Endothelial cell of umbilical vein (primary cell): Measurements from ENCODE around the gene ACTL7A. TPM values are rescaled to one million over a fixed set of nuclear protein-coding genes. Genes with fewer than 3 reads are reported as not detected.

Experiments
- BruUV-seq: library from RNA; stranded (reverse); fragments of 400-500 nt; replicated peaks from 2 replicates; lab custom pipeline; 2021; lab: Mats Ljungman, UMichigan
- CTCF ChIA-PET: fragments of 300-600, 350-600 bp; sonication (Branson Sonifier 250); formaldehyde crosslinking; loops from one replicate; lab custom pipeline; 2021; ENCODE audit warnings: antibody characterized with exemption, inconsistent platforms; lab: Charles Lee
- POLR2A ChIA-PET: fragments of 300-600, 350-600 bp; sonication (Branson Sonifier 250); formaldehyde crosslinking; loops from one replicate; lab custom pipeline; 2021; ENCODE audit warnings: antibody characterized with exemption, inconsistent platforms; lab: Charles Lee
- DNase-seq: peaks from one replicate; pipeline ENCODE4 v3.0.0-alpha.2; 2011; ENCODE audit warnings: low read depth, low spot score
- FAIRE-seq: peaks from 2 replicates; lab custom pipeline; 2011; peaks lifted over from hg19 to GRCh38; lab: Jason Lieb, UNC
- H2AFZ ChIP-seq: 2 replicates; pipeline ENCODE4 v1.6.0; 2012; ENCODE audit warnings: low read depth, low read length, control low read depth, inconsistent platforms
- H3K27ac ChIP-seq: 2 replicates; pipeline ENCODE4 v1.5.1; 2011; ENCODE audit warnings: low read depth, mild to moderate bottlenecking, control low read depth, low read length, moderate library complexity; ENCODE audit not compliant: insufficient read depth
- H3K27me3 ChIP-seq, 2 experiments: 2 replicates each; pipeline versions ENCODE4 v1.6.0 to v1.6.1; 2011; ENCODE audit warnings: low read length in 2 of 2, mixed read lengths in 1 of 2; ENCODE audit not compliant: control insufficient read depth in 2 of 2, insufficient read depth in 2 of 2
- H3K36me3 ChIP-seq, 2 experiments: 2 replicates in 1 of 2; 3 replicates in 1 of 2; pipeline ENCODE4 v1.5.1; 2011; ENCODE audit warnings: low read length in 2 of 2, mild to moderate bottlenecking in 1 of 2, moderate library complexity in 1 of 2; ENCODE audit not compliant: control insufficient read depth in 2 of 2, insufficient read depth in 2 of 2; ENCODE audit errors: extremely low read depth in 1 of 2
- H3K4me1 ChIP-seq: 3 replicates; pipeline ENCODE4 v1.5.1; 2011; ENCODE audit warnings: mild to moderate bottlenecking, low read length; ENCODE audit not compliant: control insufficient read depth, insufficient read depth; ENCODE audit errors: extremely low read depth
- H3K4me2 ChIP-seq: 2 replicates; pipeline ENCODE4 v1.6.1; 2011; ENCODE audit warnings: low read length, control low read depth, mixed read lengths; ENCODE audit not compliant: insufficient read depth
- H3K4me3 ChIP-seq, 3 experiments: fragments of 200-600 bp in 1 of 3; sonication (generic), shearing (Covaris generic) in 1 of 3; replicated peaks in 1 of 3; 2 replicates each; pipeline ENCODE4 v1.5.1; 2011 to 2016; ENCODE audit warnings: control low read depth in 3 of 3, low read length in 3 of 3, mild to moderate bottlenecking in 2 of 3, inconsistent platforms in 1 of 3, low read depth in 1 of 3, moderate library complexity in 1 of 3; ENCODE audit not compliant: insufficient read depth in 1 of 3
- H3K79me2 ChIP-seq: 2 replicates; pipeline ENCODE4 v1.6.0; 2012; ENCODE audit warnings: low read length, inconsistent platforms; ENCODE audit not compliant: control insufficient read depth, insufficient read depth
- H3K9ac ChIP-seq: replicated peaks from 2 replicates; pipeline ENCODE3; 2011; ENCODE audit warnings: low read length, control low read depth; ENCODE audit not compliant: insufficient read depth; ENCODE audit errors: extremely low read depth
- H3K9me1 ChIP-seq: replicated peaks from 3 replicates; pipeline ENCODE4 v1.6.0; 2011; ENCODE audit warnings: mild to moderate bottlenecking, low read length; ENCODE audit not compliant: control insufficient read depth, insufficient read depth; ENCODE audit errors: extremely low read depth
- H3K9me3 ChIP-seq: replicated peaks from 2 replicates; pipeline ENCODE4 v1.5.1; 2012; ENCODE audit warnings: low read length, inconsistent platforms; ENCODE audit not compliant: control insufficient read depth, insufficient read depth
- H4K20me1 ChIP-seq: replicated peaks from 2 replicates; pipeline ENCODE3; 2011; ENCODE audit warnings: mild to moderate bottlenecking, low read length; ENCODE audit not compliant: control insufficient read depth, insufficient read depth; ENCODE audit errors: extremely low read depth
- EZH2 ChIP-seq: IDR thresholded peaks from 2 replicates; pipeline ENCODE4 v1.6.1; 2012; ENCODE audit warnings: borderline replicate concordance, low read depth, mild to moderate bottlenecking, moderate library complexity, low read length, inconsistent platforms; ENCODE audit not compliant: severe bottlenecking
- FOS ChIP-seq: IDR thresholded peaks from 2 replicates; pipeline ENCODE4 v1.6.1; 2011; ENCODE audit warnings: mild to moderate bottlenecking, low read length, moderate library complexity, borderline replicate concordance; ENCODE audit not compliant: insufficient read depth
- GATA2 ChIP-seq: IDR thresholded peaks from 2 replicates; pipeline ENCODE4 v1.7.0; 2011; ENCODE audit warnings: low read depth, mild to moderate bottlenecking, moderate library complexity, mixed read lengths, low read length; ENCODE audit not compliant: insufficient read length, insufficient read depth
- JUN ChIP-seq: IDR thresholded peaks from 2 replicates; pipeline ENCODE4 v1.6.1; 2011; ENCODE audit warnings: borderline replicate concordance, low read depth; ENCODE audit not compliant: insufficient read length, insufficient read depth
- MYC ChIP-seq: IDR thresholded peaks from one replicate; pipeline ENCODE4 v1.6.1; 2011; ENCODE audit warnings: mild to moderate bottlenecking, low read depth, low read length
- POLR2A ChIP-seq: IDR thresholded peaks from 2 replicates; pipeline ENCODE4 v1.6.1; 2012; ENCODE audit warnings: low read depth, mild to moderate bottlenecking, control low read depth, low read length
- POLR2AphosphoS5 ChIP-seq: IDR thresholded peaks from 2 replicates; pipeline ENCODE4 v1.6.1; 2012; ENCODE audit warnings: low read depth, mild to moderate bottlenecking, control low read depth, low read length, moderate library complexity; ENCODE audit not compliant: insufficient read depth
- dilution Hi-C: fragments of 300-500 bp; cut with MboI; formaldehyde crosslinking; loops from one replicate; pipeline ENCODE4 v1.15.0; 2019; ENCODE audit warnings: low sequenced_read_pairs; ENCODE audit not compliant: extremely low pct_ligation_motif_present
- intact Hi-C: fragments of 100-400 bp; cut with micrococcal nuclease; formaldehyde crosslinking; loops from one replicate; pipeline ENCODE4 v1.10.0; 2022
- polyA plus RNA-seq, 4 experiments: library from polyadenylated mRNA; depleted of rRNA in 3 of 4; stranded (reverse) in 3 of 4; unstranded in 1 of 4; fragments of >200 nt; gene quantifications; 2 replicates each; pipeline versions ENCODE4 v1.2.1 to v1.2.3, GENCODE V29; 2011 to 2012; ENCODE audit warnings: missing spikeins in 1 of 4
- total RNA-seq: library from RNA; stranded (reverse); gene quantifications from 2 replicates; pipeline ENCODE4 v1.2.3, GENCODE V29; 2021
- TF ChIP-seq, protein P1 (sequence below), 2 donors: IDR thresholded peaks; 1 replicate in 1 of 2; 2 replicates in 1 of 2; pipeline ENCODE4 v1.5.1; 2011; ENCODE audit warnings: low read length in 2 of 2, mild to moderate bottlenecking in 2 of 2, moderate library complexity in 2 of 2, control low read depth in 1 of 2, inconsistent platforms in 1 of 2, low read depth in 1 of 2; ENCODE audit not compliant: insufficient read depth in 1 of 2; ENCODE audit errors: extremely low read depth in 1 of 2
- TF ChIP-seq, protein P2 (sequence below): IDR thresholded peaks from 2 replicates; pipeline ENCODE4 v1.6.1; 2011; ENCODE audit not compliant: insufficient read depth, insufficient read length

Gene ACTL7A
- total and polyA plus RNA-seq, 2 donors (not counting 3 experiments of a cell fraction or from before 2014, with no cell fraction given), result not detected

DNA sequence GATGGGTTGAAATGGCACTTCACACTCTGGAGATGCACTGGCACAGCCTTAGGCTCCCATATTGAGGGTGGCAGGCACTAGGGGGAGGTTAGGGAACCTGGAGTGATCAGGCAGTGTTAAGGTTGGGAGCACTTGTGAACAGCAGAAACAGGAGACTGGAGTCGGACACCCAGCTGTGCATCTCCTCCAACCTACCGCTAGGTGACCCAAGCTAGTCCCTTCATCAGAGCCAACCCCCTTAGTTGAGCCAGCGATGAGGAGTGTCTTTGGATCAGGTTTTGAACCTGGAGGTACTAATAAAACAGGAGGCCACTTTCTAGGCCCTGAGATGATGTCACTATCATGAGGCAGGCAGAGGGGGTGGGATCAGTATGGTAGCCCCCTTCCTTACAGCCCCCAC is 8.0 kb upstream of the ACTL7A start:
- DNase-seq (no peak), FAIRE-seq (no peak)
- TF ChIP-seq, protein P1, sequence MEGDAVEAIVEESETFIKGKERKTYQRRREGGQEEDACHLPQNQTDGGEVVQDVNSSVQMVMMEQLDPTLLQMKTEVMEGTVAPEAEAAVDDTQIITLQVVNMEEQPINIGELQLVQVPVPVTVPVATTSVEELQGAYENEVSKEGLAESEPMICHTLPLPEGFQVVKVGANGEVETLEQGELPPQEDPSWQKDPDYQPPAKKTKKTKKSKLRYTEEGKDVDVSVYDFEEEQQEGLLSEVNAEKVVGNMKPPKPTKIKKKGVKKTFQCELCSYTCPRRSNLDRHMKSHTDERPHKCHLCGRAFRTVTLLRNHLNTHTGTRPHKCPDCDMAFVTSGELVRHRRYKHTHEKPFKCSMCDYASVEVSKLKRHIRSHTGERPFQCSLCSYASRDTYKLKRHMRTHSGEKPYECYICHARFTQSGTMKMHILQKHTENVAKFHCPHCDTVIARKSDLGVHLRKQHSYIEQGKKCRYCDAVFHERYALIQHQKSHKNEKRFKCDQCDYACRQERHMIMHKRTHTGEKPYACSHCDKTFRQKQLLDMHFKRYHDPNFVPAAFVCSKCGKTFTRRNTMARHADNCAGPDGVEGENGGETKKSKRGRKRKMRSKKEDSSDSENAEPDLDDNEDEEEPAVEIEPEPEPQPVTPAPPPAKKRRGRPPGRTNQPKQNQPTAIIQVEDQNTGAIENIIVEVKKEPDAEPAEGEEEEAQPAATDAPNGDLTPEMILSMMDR (IDR thresholded peaks at IDR 0.05; ENCODE audit: extremely low read depth in 1 of 2, insufficient read depth in 1 of 2, low read depth in 1 of 2, low read length in 2 of 2), result no peak
- no peak for TF ChIP-seq POLR2AphosphoS5
- TF ChIP-seq GATA2, result no peak
- TF ChIP-seq JUN, result no peak
- TF ChIP-seq, protein P2, sequence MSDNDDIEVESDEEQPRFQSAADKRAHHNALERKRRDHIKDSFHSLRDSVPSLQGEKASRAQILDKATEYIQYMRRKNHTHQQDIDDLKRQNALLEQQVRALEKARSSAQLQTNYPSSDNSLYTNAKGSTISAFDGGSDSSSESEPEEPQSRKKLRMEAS, result no peak
- no peak for TF ChIP-seq EZH2
- no peak for TF ChIP-seq FOS
- TF ChIP-seq POLR2A, result no peak
- TF ChIP-seq MYC, result no peak
- CTCF ChIA-PET, result interaction anchor here (1.1 kb wide), 1 partner anchor 100 kb away, joined by 3 read pairs; no protein-coding TSS in a partner anchor
- H3K27me3 ChIP-seq, result peaks cover 0 to 2% of the 10 kb centered on the region in 2 experiments
- no peaks in the 10 kb centered on the region for H3K9me3 ChIP-seq
- POLR2A ChIA-PET, result no interaction called here
- intact Hi-C loops (loop anchor here (5.0 kb wide), 1 partner anchor 548 kb away; no protein-coding TSS in a partner anchor), dilution Hi-C loops (no loop called here)
- H3K36me3 ChIP-seq, result no peaks in the 10 kb centered on the region
- no peaks in the 10 kb centered on the region for H4K20me1 ChIP-seq
- no peaks in the 10 kb centered on the region for H3K9me1 ChIP-seq
- H3K9ac ChIP-seq, result no peak overlapping the region
- no peak overlapping the region for H3K4me3 ChIP-seq
- H3K27ac ChIP-seq, result no peak overlapping the region
- no peak overlapping the region for H2AFZ ChIP-seq
- no peak overlapping the region for H3K4me2 ChIP-seq
- no peaks in the 10 kb centered on the region for H3K4me1 ChIP-seq
- BruUV-seq, result no TSS peak
- H3K79me2 ChIP-seq, result no peaks in the 10 kb centered on the region
